ENCODE data around the gene ADARB2. TPM values are rescaled to one million over a fixed set of nuclear protein-coding genes. Genes with fewer than 3 reads are reported as not detected.
"Not testable (repeated sequence)": the region's sequence is repeated elsewhere in the genome, so short reads cannot be mapped to it uniquely, and the experiment has no call there.

The ADARB2 gene
- total and polyA plus RNA-seq, 4 experiments from 2014 or later = 13.5 to 14.1 TPM; not detected in 2

DNA sequence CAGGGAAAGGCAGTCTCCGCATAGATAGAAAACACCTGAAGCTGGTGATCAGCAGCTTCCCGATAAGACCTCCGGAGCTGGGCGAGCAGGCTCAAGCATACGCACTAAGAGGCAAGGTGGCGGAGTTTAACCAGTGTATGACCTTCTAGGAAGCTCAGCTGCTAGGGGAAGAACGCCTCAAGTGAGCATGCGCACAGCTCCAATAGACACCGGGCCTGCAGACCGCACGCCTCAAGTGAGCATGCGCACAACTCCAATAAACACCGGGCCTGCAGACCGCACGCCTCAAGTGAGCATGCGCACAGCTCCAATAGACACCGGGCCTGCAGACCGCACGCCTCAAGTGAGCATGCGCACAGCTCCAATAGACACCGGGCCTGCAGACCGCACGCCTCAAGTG, 35.9 kb upstream of the ADARB2 start:
- H3K27me3 ChIP-seq (ENCODE audit: insufficient read depth, low read length); H3K27ac ChIP-seq (ENCODE audit: low read depth, low read length); H3K9me3 Mint-ChIP-seq; H3K9me3 ChIP-seq (ENCODE audit: control insufficient read depth in 1 of 2, low read length in 2 of 2); H3K36me3 Mint-ChIP-seq; DNase-seq; H3K4me3 ChIP-seq (ENCODE audit: low read length in 2 of 2); H3K27ac Mint-ChIP-seq; intact Hi-C loops (cut with micrococcal nuclease); H3K4me1 Mint-ChIP-seq; H3K27me3 Mint-ChIP-seq; H3K4me1 ChIP-seq (ENCODE audit: insufficient read depth, low read length); CTCF ChIA-PET (ENCODE audit: partially characterized antibody); POLR2A ChIA-PET (ENCODE audit: partially characterized antibody); H3K36me3 ChIP-seq (ENCODE audit: insufficient read depth, low read length); H3K4me3 Mint-ChIP-seq: not testable (repeated sequence)

DNA sequence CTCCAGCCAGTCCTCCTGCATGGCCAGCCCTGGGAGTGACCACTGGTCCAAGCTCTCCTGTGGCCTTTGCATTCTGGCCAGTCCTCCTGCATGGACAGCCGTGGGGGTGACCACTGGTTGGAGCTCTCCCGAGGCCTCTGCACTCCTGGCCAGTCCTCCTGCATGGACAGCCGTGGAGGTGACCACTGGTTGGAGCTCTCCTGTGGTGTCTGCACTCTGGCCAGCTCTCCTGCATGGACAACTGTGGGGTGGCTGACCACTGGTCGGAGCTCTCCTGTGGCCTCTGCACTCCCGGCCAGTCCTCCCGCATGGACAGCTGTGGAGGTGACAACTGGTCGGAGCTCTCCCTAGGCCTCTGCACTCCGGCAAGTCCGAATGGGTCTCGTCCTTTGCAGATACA, 28.7 kb upstream of the ADARB2 start:
- Mint-ChIP-seq H3K9me3 (peaks cover 0 to 4% (median 0%) of the 10 kb centered on the region in 8 donors), H3K36me3 (no peaks in the 10 kb centered on the region), H3K4me1 (no peaks in the 10 kb centered on the region), H3K4me3 (no peak overlapping the region), H3K27me3 (peaks cover 0 to 1% of the 10 kb centered on the region in 2 donors), H3K27ac (no peak overlapping the region)
- Histone ChIP-seq H3K4me1 (ENCODE audit: insufficient read depth, low read length) (no peaks in the 10 kb centered on the region), H3K27ac (ENCODE audit: low read depth, low read length) (no peak overlapping the region), H3K27me3 (ENCODE audit: insufficient read depth, low read length) (no peaks in the 10 kb centered on the region), H3K36me3 (ENCODE audit: insufficient read depth, low read length) (no peaks in the 10 kb centered on the region), H3K9me3 (ENCODE audit: control insufficient read depth in 1 of 2, low read length in 2 of 2) (no peaks in the 10 kb centered on the region), H3K4me3 (ENCODE audit: low read length in 2 of 2) (no peak overlapping the region)
- POLR2A ChIA-PET (ENCODE audit: partially characterized antibody) = no interaction called here
- no peak for DNase-seq
- CTCF ChIA-PET (ENCODE audit: partially characterized antibody) = interaction anchor here (0.5 kb wide), 1 partner anchor 11 kb away, joined by 3 read pairs; no protein-coding TSS in a partner anchor
- intact Hi-C loops (cut with micrococcal nuclease) = no loop called here

DNA sequence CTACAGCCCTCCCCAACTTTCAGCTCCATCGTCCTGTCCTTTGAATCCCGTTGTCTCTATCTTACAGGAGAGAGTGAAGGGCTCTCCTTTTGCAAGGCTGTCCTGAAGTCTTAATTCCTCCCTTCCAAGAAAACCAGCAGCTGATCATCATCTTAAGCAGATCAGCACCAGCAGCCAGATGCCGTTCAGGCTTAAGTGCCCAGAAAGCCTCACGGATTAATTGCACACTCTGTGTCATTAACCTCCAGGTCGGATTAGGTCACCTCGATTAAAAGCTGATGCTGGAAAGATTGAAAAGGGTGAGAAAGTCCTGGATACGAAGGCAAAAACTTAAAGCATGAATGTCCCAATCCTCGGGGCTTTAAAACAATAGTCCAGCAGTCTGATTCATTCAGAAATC, 24.8 kb upstream of the ADARB2 start:
- H3K27me3 ChIP-seq (ENCODE audit: insufficient read depth, low read length) = no peaks in the 10 kb centered on the region
- H3K27me3 Mint-ChIP-seq = no peaks in the 10 kb centered on the region
- intact Hi-C loops (cut with micrococcal nuclease) = no loop called here

DNA sequence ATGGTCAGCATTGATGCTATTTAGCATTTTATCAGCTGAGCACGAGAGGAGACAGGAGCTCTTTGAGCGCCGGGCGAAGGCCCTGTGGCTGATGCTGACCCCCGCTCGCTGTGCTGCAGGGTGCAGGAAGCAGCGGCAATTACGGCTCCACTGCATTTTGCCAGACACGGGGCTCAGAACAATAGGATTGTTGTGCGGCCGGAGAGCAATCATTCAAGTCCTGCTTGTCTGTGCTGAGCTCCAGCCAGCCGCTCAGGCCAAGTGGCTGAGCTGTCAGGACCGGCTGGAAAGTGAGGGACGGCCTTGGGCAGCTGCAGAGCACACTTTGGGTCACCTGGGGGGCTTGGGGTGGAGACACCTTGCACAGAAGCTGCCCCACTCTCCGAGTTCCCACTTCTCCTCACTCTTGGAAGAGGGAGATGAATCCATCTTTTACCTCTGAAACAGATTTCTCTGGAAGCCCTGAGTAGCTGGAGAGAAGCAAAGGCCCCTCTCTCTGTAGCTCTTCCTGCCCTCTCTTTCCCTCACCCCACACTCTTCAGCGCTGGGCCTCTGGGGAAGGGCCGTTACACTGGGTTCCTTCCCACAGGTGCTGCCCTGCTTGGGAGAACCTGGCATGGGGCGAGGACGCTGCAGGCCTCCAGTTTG, 17.3 kb upstream of the ADARB2 start:
- DNase-seq = no peak
- Histone ChIP-seq H3K9me3 (ENCODE audit: control insufficient read depth in 1 of 2, low read length in 2 of 2) (peaks cover 0 to 3% of the 10 kb centered on the region in 2 donors), H3K4me1 (ENCODE audit: insufficient read depth, low read length) (no peaks in the 10 kb centered on the region), H3K4me3 (ENCODE audit: low read length in 2 of 2) (no peak overlapping the region), H3K36me3 (ENCODE audit: insufficient read depth, low read length) (no peaks in the 10 kb centered on the region), H3K27ac (ENCODE audit: low read depth, low read length) (no peak overlapping the region), H3K27me3 (ENCODE audit: insufficient read depth, low read length) (no peaks in the 10 kb centered on the region)
- H3K4me1 Mint-ChIP-seq = no peaks in the 10 kb centered on the region
- H3K4me3 Mint-ChIP-seq = no peak overlapping the region
- H3K36me3 Mint-ChIP-seq = no peaks in the 10 kb centered on the region
- H3K27ac Mint-ChIP-seq = no peak overlapping the region
- H3K9me3 Mint-ChIP-seq = peaks cover 3 to 37% (median 21%) of the 10 kb centered on the region in 8 donors
- ChIA-PET CTCF (ENCODE audit: partially characterized antibody) (interaction anchor here (1.3 kb wide), 1 partner anchor 38 kb away, joined by 3 read pairs; no protein-coding TSS in a partner anchor), POLR2A (ENCODE audit: partially characterized antibody) (no interaction called here)
- H3K27me3 Mint-ChIP-seq = peaks cover 1 to 5% of the 10 kb centered on the region in 2 donors
- intact Hi-C loops (cut with micrococcal nuclease) = no loop called here

More for the DNA sequence above, 24.8 kb upstream of the ADARB2 start:
- Mint-ChIP-seq H3K4me1 (no peaks in the 10 kb centered on the region), H3K9me3 (peaks cover 2 to 26% (median 13%) of the 10 kb centered on the region in 8 donors), H3K27ac (no peak overlapping the region), H3K36me3 (no peaks in the 10 kb centered on the region), H3K4me3 (no peak overlapping the region)
- Histone ChIP-seq H3K9me3 (ENCODE audit: control insufficient read depth in 1 of 2, low read length in 2 of 2) (peaks cover 0 to 3% of the 10 kb centered on the region in 2 donors), H3K36me3 (ENCODE audit: insufficient read depth, low read length) (no peaks in the 10 kb centered on the region), H3K4me1 (ENCODE audit: insufficient read depth, low read length) (no peaks in the 10 kb centered on the region), H3K27ac (ENCODE audit: low read depth, low read length) (no peak overlapping the region), H3K4me3 (ENCODE audit: low read length in 2 of 2) (no peak overlapping the region)
- CTCF ChIA-PET (ENCODE audit: partially characterized antibody) = no interaction called here
- POLR2A ChIA-PET (ENCODE audit: partially characterized antibody) = no interaction called here
- DNase-seq = no peak

DNA sequence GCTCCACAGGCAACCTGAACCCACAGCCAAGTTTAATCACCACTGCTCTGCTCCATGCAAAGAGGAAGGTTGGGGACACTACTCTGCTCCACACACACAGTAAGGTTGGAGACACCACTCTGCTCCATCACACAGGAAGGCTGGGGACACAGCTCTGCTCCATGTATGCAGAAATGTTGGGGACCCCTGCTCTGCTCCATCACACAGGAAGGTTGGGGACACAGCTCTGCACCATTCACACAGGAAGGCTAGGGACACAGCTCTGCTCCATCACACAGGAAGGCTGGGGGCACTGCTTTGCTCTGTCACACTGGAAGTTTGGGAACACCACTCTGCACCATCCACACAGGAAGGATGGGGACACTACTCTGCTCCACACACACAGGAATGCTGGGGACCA, 14.8 kb upstream of the ADARB2 start:
- Mint-ChIP-seq H3K4me3 (no peak overlapping the region), H3K9me3 (peaks cover 2 to 34% (median 19%) of the 10 kb centered on the region in 8 donors), H3K27me3 (peaks cover 4 to 5% of the 10 kb centered on the region in 2 donors), H3K4me1 (no peaks in the 10 kb centered on the region), H3K27ac (no peak overlapping the region), H3K36me3 (no peaks in the 10 kb centered on the region)
- H3K4me3 ChIP-seq (ENCODE audit: low read length in 2 of 2) = no peak overlapping the region
- no peaks in the 10 kb centered on the region for H3K9me3 ChIP-seq (ENCODE audit: control insufficient read depth in 1 of 2, low read length in 2 of 2)
- ChIA-PET CTCF (ENCODE audit: partially characterized antibody) (no interaction called here), POLR2A (ENCODE audit: partially characterized antibody) (no interaction called here)
- no peak overlapping the region for H3K27ac ChIP-seq (ENCODE audit: low read depth, low read length)
- DNase-seq = no peak
- intact Hi-C loops (cut with micrococcal nuclease) = no loop called here
- no peaks in the 10 kb centered on the region for H3K4me1 ChIP-seq (ENCODE audit: insufficient read depth, low read length)
- no peaks in the 10 kb centered on the region for H3K36me3 ChIP-seq (ENCODE audit: insufficient read depth, low read length)
- H3K27me3 ChIP-seq (ENCODE audit: insufficient read depth, low read length) = no peaks in the 10 kb centered on the region

DNA sequence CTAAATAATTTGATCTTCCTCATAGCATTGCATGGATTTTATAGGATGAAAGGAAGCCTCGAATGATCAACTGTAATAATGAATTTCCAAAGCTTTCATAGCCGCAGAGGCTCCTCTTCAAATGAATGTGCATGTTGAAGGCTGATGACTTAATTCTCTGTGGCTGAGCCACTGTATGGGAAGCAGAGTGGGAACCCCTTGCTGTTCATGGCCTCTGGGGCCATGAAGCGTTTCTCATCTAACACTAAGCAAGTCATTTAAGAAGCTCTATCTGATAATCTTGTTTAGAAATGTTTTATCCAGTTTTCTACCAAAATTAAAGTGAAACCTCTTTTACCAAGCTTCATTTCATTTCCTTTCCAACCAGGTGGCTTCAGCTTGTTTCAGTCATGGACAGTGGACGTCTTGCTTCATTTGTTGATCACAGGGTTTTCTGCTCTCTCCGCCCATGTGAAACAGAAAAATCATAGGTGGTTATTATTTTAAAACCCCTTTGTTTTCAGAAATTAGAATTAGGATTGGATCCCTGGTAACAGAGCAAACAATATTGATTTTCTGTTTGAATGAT, 10.3 kb upstream of the ADARB2 start:
- ChIA-PET CTCF (ENCODE audit: partially characterized antibody) (no interaction called here), POLR2A (ENCODE audit: partially characterized antibody) (no interaction called here)
- intact Hi-C loops (cut with micrococcal nuclease) = no loop called here
- Histone ChIP-seq H3K27me3 (ENCODE audit: insufficient read depth, low read length) (no peaks in the 10 kb centered on the region), H3K4me1 (ENCODE audit: insufficient read depth, low read length) (no peaks in the 10 kb centered on the region), H3K4me3 (ENCODE audit: low read length in 2 of 2) (no peak overlapping the region), H3K27ac (ENCODE audit: low read depth, low read length) (no peak overlapping the region), H3K36me3 (ENCODE audit: insufficient read depth, low read length) (no peaks in the 10 kb centered on the region), H3K9me3 (ENCODE audit: control insufficient read depth in 1 of 2, low read length in 2 of 2) (no peaks in the 10 kb centered on the region)
- no peak overlapping the region for H3K27ac Mint-ChIP-seq
- H3K4me1 Mint-ChIP-seq = no peaks in the 10 kb centered on the region
- no peaks in the 10 kb centered on the region for H3K36me3 Mint-ChIP-seq
- peaks cover 2 to 31% (median 19%) of the 10 kb centered on the region in 8 donors for H3K9me3 Mint-ChIP-seq
- peaks cover 8 to 18% of the 10 kb centered on the region in 2 donors for H3K27me3 Mint-ChIP-seq
- no peak overlapping the region for H3K4me3 Mint-ChIP-seq
- DNase-seq = no peak

DNA sequence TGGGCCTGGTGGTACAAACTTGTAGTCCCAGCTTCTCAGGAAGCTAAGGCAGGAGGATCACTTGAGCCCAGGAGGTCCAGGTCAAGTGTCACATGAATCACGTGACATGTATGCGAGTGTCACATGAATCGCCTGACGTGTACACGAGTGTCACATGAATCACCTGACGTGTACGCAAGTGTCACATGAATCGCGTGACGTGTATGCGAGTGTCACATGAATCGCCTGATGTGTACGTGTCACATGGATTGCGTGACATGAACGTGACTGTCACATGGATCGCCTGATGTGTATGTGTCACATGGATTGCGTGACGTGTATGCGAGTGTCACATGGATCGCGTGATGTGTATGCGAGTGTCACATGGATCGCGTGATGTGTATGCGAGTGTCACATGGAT, 9.5 kb upstream of the ADARB2 start:
- Histone ChIP-seq H3K4me3 (ENCODE audit: low read length in 2 of 2) (no peak overlapping the region), H3K27me3 (ENCODE audit: insufficient read depth, low read length) (no peaks in the 10 kb centered on the region), H3K36me3 (ENCODE audit: insufficient read depth, low read length) (no peaks in the 10 kb centered on the region), H3K27ac (ENCODE audit: low read depth, low read length) (no peak overlapping the region), H3K4me1 (ENCODE audit: insufficient read depth, low read length) (no peaks in the 10 kb centered on the region), H3K9me3 (ENCODE audit: control insufficient read depth in 1 of 2, low read length in 2 of 2) (no peaks in the 10 kb centered on the region)
- no peak overlapping the region for H3K27ac Mint-ChIP-seq
- intact Hi-C loops (cut with micrococcal nuclease) = no loop called here
- ChIA-PET CTCF (ENCODE audit: partially characterized antibody) (no interaction called here), POLR2A (ENCODE audit: partially characterized antibody) (no interaction called here)
- no peak for DNase-seq
- no peaks in the 10 kb centered on the region for H3K36me3 Mint-ChIP-seq
- H3K27me3 Mint-ChIP-seq = peaks cover 11 to 20% of the 10 kb centered on the region in 2 donors
- no peaks in the 10 kb centered on the region for H3K4me1 Mint-ChIP-seq
- H3K9me3 Mint-ChIP-seq = peaks cover 2 to 31% (median 19%) of the 10 kb centered on the region in 8 donors
- H3K4me3 Mint-ChIP-seq = no peak overlapping the region
